NCI-H345 (cell line): Measurements from ENCODE around the gene IQSEC1.

Experiments used
- DNase-seq: peaks from one replicate; lab custom pipeline; 2025; lab: John Stamatoyannopoulos, UW

Gene IQSEC1

DNA sequence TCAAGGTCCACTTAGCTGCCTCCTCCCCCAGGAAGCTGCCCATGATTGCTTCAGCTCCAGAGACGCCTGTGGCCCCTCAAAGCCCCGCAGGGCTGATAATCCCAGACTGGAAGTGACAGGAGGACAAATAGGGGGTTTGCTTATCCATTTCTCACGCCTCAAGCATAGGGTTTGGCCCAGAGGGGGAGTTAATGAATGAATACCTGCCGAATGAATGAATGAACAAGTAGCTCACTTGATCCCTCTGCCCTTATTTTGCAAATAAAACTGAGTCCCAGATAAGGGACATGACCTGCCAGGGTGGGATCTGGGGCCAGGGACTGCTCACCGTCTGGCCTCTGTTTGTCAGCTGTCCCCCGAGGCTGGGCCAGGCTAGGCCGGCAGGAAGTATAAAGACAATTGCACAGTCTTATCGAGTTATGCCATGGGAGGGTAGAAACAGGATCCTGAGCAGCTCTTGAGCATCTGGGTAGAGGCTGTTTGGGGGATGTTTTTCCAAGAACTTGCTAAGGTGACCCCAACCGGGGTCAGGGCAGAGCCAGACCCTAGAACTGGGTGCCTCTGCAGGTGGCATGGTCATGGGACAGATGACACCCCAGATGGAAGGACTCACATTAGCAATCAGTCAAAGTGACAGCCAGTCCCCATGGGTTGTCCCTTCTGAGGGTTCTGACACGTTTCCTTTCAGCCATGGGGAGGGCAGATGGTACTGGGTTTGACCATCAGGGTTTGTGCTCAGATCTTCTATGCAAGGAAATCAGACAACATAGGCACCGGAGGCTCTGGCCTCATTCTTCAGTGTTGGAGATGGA is 45.0 kb downstream of the IQSEC1 start:
- no peak for DNase-seq

DNA sequence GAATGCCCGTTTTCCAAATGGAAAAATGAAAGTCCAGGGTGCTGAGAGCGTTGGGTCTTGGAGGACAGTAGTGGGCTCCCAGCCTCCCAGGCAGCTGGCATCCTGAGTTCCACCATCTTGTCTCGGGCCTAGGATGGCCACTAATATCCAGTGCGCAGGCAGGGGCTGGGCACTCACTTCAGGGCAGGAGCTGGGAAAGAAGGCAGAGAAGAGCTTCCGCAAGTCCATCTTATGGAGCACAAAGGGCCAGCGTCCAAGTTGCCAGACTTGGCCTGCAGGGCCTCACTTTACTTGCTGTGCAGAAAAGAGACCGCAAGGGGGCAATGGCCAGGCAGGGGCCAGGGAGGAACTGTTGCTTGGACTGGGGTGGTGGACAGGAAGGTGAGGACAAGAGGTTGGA is 46.1 kb downstream of the IQSEC1 start:
- no peak for DNase-seq

DNA sequence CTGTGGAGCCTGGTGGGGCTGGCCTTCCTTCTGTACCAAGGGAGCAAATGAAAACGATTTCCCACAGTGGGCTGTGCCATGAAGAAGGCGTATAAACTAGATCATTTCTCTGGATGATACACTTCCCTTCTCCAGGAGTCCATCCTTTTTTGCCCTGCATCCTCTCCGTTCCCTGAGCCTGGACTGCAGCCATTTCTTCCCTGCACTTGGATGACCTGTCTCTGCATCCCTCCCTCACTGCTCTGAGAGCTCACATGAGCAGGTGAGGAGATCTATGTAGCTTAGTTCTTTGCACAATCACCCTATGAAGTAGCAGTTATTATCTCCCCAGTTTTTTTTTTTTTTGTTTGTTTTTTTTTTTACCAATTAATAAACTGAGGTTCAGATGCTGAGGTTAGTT is 46.7 kb downstream of the IQSEC1 start:
- no peak for DNase-seq

DNA sequence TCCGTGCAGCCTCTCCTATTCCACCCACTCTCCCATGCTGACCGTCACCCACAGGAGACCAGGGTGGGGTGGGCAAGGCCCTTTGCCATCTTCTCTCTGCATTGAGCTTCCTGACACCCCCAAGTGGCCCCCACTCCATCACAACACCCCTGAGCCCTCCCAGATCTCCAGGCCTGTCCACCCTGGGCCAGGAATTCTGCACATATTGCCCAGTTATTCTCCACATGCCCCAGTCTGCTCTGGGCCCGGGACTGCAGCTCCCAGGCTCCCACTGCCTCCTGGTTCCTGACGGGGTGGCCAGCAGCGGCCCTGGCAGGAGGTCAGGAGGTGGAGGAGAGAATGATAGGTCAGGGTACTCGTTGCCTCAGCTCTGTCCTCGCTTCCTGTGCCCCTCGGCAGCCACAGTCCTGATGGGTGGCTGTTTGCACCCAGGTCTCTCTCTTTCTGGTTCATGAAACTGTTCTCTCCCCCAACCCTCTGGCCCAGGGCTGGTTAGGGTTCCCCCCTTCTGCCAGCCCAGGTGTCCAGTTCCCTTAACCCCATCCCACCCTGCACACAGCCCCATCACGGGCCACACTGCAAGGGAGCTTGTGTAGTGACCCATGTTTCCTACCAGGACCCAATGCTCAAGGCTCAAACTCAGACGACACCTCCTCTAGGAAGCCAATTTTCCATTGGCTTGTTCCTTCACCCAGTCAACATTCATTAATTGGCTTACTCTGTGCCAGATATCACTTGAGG is 47.3 kb downstream of the IQSEC1 start:
- DNase-seq, result no peak

DNA sequence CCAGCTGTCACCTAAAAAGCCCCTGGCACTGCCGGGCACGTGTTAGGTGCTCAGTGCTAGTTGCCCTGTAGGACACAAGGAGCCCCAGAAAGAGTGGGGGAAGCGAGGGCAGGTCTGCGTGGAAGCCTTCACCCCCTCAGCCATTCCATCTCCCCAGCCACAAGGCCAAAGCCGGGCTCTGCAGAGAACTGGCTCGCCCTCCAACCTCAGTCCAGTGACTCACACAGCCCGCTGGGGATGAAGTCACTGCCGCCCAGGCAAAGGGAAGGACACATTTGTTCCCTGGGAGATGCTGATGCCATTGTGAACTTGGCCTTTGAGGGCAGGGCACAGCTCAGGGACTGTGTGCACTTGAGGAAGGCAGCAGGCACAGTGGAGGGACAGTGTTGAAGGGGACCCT is 48.1 kb downstream of the IQSEC1 start:
- DNase-seq, result no peak

DNA sequence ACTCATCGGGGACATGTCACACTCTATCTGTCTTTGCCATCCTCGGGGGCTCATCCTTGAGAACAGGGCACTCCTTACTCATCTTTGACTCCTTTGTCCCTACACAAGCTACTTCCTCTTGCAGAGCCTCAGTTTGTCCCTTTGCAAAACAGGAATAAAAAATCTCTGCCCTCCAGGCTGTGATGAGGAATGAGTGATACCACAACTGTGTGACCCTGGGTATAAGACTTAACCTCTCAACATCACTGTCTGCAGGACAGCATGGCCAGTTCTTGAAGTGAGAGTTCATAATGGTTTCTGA is 48.5 kb downstream of the IQSEC1 start:
- no peak for DNase-seq

DNA sequence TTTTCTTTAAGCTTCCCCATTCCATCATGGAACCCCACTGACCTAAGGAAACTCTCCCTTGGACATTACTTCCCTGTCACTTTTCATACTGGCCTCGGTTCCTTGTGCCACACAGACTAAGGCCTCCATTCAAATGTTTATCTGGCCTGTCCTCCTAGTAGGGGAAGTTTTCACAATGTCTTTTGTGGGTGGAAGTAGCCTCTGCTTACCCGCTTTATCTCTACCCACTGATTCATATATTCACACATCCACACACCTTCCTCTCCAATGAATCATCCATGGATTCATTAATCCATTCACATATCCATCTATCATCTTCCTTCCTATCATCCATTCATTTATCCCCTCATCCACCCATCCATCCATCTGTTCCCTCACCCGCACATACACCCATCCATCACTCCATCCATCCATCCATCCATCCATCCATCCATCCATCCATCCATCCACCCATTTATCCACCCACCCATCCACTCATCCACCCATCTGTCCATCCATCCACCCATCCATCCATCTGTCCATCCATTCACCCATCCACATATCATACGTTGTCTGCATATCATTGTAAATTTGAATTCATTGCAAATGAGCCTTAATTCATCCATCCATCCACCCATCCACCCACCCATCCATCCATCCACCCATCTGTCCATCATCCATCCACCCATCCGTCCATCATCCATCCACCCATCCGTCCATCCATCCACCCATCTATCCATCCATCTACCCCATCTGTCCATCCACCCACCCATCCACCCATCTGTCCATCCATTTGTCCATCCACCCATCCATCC is 49.1 kb downstream of the IQSEC1 start:
- DNase-seq, result no peak

DNA sequence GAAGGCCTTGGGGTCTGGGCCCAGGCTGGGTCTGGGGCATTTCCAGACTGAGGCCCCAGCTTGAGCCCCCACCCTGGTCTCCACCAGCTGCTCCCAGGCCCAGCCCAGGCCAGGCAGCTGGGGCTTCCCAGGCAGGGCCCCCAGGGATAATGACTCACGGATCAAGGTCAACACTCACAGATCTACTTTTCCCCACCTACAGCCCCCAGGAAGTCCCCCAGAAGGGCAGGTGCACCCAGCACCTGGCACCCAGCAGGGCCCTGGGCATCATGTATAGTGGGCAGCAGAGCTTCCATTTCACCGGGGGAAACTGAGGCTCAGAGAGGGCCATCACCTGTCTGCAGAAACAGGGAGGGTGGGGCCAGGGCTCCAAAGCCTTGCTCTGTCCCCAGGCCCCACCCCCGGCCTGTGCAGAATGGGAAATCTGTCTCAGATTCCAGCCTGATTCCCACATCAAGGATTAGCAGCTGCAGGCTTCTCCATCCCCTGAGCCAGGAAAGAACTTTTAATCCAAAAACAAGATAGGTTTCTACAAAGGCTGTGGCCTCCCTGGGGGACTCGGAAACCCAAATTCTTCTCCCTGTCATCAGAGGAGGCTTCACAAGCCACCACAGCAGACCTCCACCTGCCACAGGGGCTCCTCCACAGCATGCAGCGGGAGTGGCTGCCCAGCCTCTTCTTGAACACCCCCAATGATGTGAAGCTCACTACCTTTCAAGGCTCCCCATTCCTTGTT is 49.8 kb downstream of the IQSEC1 start:
- DNase-seq, result peak; percentile 16

DNA sequence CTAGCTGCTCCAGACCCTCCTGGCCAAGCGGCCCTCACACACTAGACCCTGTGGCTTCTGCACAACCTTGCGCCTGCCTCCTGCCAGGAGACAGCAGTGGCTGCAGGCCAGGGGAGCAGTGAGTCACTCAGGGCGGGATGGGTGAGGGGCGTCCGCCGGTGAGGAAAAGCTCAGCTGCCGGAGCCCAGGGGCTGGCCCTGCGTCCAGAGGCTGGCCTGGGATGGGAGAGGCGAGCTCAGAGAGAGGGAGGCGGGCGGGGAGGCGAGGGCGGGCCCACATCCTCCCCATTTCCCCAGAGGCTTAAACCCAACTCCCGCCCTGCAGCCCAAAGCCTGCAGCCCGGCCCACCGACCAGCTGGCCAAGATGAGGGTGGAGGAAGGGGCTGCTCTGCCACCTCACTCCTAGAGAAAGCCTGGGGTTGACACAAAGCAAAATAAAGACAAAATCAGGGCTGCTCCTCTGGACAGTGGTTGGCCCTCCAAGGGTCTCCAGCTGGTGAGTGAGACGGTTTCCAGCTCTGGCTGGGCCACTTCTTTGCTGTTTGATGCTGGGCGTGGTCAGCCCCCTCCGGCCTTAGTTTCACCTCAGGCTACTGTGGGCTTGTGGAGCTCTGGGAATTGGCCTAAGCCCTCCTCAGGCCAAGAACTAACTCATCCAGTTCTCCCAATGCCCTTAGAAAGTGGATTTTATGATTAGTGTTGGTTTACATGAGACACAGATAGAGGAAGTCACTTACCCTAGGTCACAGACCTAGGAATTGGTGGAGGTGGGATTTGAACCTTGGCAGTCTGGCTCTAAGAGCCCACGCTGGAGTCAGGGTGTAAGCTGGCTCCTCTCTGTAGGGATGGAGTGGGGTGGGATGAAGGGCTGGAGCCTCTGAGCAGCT is 50.6 kb downstream of the IQSEC1 start:
- no peak for DNase-seq

DNA sequence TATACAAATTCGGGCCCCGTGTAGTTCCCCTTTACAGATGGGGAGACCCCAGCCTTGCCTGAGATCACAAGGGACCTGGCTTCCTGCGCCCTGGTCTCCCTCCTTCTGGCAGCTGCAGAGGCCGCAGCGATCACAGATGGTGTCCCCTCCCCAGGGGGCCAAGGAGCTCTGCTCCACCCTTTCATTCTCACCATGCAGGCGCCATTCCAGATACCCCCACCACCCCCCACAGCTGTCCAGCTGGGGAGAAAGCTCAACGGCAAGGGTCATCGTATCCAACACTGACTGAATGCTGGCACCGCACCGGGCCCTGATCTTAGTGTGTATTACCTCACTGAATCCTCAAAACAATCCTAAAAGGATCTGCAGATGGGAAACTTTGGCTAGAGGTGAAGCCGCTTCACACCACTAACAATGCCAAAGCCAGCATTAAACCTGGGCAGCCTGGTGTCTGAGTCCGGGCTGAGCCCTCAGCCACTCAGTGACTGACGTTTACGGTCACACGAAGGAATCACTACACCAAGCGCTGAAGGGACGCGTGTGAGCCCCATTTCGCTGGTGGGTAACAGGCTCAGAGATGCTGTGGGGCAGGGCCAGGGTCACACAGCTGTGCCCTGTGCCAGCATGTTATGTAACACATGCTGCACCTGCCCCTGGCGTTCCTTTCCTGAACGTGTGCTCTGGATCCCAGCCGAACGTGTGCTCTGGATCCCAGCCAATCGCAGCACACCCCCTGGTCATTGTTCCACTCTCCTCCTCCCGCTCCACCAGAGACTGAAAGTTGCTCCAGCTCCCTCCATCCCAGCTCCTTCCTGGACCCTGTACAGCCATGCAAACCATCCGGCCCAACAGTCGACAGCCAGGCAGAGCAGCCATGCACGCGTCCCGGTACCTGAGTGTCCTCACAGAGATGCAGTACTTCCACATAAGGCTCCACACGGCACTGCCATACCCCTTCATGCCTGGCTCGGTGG is 51.8 kb downstream of the IQSEC1 start:
- peak; percentile 42 for DNase-seq

DNA sequence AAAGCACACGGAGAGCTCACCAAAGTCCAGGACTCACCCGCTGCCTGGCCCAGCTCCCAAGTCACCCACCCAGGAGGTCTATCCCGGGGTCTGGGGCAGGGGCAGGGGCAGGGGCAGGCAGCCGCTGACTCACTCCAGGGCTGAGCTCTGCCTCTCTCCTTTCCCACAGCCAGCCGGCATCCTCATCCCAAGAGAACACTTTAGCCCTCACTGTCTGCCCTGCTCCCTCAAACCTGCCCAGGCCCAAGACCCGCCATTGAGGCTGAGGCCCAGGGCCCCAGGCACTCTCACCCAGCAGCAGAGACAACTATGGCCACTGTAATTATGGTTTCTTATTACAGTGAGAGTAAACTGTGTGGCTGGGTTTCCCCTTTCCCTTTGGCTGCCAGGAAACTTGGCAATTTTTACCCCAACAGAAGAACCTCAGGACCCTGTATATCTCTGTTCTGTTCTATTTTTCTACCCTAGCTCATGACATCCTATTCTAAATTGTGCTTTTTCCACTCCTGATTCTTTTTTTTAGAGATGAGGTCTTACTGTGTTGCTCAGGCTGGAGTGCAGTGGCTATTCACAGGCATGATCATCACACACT is 53.0 kb downstream of the IQSEC1 start:
- no peak for DNase-seq

DNA sequence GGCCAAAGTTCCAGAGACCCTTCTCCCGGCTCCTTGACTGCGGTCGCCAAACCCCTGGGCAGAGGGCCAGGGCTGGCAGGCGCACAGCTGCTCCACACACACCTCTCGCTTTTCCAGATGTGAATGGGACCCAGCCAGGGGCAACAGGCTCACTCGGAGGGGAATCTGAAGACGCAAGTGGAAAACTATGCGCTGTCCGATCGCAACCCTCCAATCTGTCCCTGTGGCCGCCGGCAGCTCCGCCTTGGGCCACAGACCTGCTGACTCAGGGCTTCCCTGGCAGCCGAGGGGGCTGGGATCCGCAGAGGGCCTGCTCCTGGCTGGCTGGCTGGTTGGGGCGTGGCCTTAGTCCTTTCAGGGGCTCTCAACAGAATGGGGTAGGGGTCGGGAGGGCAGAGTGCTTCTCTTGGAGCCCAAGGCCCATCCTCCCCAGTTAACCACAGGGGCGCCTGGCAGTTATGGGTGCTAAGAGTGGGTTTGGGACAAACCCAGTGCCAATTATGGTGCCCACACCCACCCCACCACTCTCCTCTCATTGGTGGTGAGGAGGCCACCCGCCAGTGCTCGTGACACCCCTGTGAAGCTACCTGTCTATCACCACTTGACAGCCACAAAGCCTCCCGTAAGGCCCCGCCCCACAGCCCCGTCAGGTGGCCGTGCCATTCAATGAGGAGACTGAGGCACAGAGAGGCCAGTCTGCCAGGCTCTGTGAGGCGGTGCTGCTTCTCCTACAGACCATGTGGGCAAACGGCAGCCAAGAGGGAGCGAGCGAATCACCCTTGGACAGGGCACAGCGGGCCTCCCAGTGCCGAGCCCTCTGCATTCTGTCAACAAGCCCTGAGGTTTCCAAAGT is 53.8 kb downstream of the IQSEC1 start:
- DNase-seq, result no peak

DNA sequence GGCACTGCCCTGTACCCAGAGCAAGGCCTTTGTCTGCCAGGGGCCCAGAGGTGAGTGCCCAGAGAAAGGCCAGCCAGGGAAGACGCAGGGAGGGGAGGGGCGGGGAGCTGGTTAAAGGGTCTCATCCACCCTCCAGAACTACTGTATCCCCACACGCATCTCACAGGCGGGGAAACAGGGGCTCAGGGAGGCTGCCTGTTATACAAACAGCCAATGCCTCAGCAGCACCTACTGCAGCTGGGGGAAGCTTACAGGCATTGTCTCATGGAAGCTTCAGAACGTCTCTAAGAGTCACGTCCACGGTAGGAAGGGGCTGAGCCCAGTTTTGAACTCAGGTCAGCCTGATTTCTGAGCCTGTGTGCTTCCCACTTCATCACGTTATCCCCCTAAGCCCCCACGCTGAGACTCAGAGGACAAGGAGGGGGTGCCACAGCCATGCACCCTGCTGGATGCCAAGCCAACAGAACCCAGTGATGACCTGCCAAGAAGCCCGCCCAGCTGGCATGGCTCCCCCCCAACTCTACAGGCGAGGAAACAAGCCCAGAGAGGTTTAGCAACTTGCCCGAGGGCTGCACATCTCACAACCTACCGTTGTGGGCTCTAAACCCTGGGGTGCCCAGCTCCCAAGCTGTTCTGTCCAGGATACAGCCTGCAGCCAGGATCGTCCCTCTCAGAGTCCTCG is 54.5 kb downstream of the IQSEC1 start:
- no peak for DNase-seq

DNA sequence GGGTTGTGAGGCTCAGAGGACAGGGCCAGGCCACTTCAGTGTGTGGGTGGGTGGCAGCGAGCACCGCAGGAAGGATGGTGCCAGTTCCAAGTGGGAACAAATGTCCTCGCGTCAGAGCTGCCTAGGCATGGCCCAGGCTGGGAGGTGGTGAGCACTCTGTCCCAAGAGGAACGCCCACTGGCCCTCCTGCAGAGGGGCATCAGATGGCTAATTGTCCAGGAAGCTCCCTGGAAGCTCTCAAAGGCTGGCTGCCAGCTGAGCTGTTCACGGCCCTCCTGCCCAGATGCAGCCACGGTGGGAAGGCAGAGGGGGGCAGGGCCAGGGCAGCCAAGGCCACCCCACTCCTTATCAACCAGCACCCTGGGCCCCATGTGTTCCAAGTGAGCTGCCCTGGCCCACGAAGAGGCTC is 55.2 kb downstream of the IQSEC1 start:
- peak; percentile 51 for DNase-seq

DNA sequence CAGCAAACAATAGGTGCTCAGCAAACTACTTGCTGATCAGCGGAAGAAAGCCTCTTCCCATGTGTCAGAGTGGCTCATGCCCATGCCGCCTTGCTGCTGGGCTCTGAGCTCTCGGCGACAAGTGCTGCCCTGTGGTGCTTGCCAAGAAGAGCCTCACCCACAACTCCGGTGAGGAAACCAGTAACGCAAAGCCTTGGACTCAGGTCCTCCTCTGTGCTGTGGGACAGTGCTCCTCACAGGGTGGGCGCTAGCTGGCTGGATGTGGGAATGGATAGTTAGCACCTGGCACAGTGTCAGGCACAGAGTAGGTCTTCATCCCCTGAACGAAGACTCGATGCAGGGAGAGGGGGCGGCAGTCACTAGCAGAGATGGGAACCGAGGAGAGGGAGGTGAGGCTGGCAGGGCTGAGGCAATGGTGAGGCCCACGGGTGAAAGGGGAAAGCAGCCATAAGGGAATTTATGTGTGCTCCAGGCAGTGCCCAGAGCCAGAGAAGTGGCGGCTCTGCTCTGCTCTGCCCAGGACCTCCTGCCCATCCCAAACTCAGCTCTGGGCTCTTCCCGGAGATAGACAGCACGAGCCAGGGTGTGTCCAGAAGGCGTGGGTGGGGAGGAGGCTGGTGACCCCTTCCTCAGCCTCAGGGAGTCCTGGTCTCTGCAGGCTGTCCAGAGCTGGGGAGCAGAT is 55.7 kb downstream of the IQSEC1 start:
- DNase-seq, result no peak

DNA sequence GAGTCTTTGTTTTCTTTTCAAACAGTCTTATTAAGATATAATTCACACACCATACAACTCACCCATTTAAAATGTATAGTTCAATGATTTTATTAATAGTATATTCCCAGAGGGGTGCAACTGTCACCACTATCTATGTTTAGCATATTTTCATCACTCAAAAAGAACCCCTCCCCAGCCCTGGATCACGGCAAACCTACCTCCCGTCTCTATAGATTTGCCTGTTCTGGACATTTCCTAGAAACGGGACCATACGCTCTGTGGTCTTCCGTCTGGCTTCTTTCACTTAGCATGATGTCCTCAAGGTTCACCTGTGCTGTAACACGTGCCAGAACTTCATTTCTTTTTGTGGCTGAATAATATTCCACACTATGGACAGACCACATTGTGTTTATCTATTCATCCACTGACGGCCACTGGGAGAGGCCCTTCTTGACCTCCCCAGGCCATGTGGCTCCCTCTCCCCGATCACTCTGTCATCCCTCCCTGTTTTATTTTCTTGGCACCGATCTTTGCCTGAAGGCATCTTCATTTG is 56.4 kb downstream of the IQSEC1 start:
- DNase-seq, result no peak

DNA sequence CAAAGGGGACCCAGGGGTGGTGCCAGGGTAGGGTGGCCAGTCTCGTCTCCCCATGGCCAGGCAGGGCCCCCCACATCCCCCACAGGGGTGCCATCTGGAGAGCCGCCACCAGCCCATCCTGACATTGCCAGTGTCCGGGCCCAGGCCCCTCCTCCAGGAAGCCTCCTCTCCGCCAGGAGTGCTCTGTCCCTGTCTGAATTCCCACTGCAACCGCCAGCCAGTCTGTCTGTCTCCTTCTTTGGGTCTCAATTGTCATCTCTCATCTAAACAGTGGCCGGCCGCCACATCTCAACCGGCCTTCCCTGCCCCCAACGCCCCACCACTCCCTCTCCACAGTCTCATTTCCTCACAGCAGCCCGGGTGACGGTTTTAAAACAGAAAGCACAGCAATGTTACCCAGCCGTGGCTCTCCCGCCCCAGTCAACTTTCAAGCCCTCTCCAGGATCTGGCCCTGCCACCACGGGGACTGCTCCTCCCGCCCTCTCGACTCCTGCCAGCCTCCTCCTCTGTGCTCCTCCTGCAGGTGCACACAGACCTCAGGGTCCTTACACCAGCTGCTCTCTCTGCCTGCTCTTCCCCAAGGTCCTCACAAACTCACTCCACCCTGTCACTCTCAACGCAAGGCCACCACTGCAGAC is 57.0 kb downstream of the IQSEC1 start:
- peak; percentile 37 for DNase-seq
